Loucy (cell line): ENCODE data around the gene SLC9A3.

Experiments
- H2AFZ ChIP-seq: fragments of 200-600 bp; sonication (generic); 2 replicates; pipeline ENCODE4 v1.6.0; 2016; ENCODE audit warnings: antibody characterized with exemption, mild to moderate bottlenecking, low read length, moderate library complexity
- H3F3A ChIP-seq: fragments of 200-600 bp; 2 replicates; pipeline ENCODE4 v1.6.0; 2016; ENCODE audit warnings: antibody characterized with exemption, low read depth, mild to moderate bottlenecking
- H3K27me3 ChIP-seq: fragments of 200-600 bp; sonication (generic); 2 replicates; pipeline ENCODE4 v1.6.1; 2014; ENCODE audit warnings: low read length, mild to moderate bottlenecking; ENCODE audit not compliant: insufficient read depth, poor library complexity, severe bottlenecking
- H3K36me3 ChIP-seq: fragments of 200-600 bp; sonication (generic); 2 replicates; pipeline ENCODE4 v1.6.1; 2016; ENCODE audit warnings: low read length; ENCODE audit not compliant: insufficient read depth
- H3K4me1 ChIP-seq: fragments of 200-600 bp; sonication (generic); 2 replicates; pipeline ENCODE4 v1.5.1; 2014; ENCODE audit warnings: low read length, mild to moderate bottlenecking; ENCODE audit not compliant: insufficient read depth, poor library complexity, severe bottlenecking
- H3K4me2 ChIP-seq: fragments of 200-600 bp; sonication (generic); 2 replicates; pipeline ENCODE4 v1.6.0; 2014; ENCODE audit warnings: antibody characterized with exemption, low read length, low read depth, mild to moderate bottlenecking; ENCODE audit not compliant: poor library complexity, severe bottlenecking
- H3K4me3 ChIP-seq: fragments of 200-600 bp; sonication (generic); 2 replicates; pipeline ENCODE4 v1.5.1; 2014; ENCODE audit warnings: low read length, mild to moderate bottlenecking, mixed read lengths; ENCODE audit not compliant: poor library complexity, severe bottlenecking
- H3K79me2 ChIP-seq: fragments of 200-600 bp; sonication (generic); 2 replicates; pipeline ENCODE4 v1.6.1; 2014; ENCODE audit warnings: low read length; ENCODE audit not compliant: insufficient read depth
- H3K9ac ChIP-seq: fragments of 200-600 bp; sonication (generic); 2 replicates; pipeline ENCODE4 v1.6.0; 2014; ENCODE audit warnings: mild to moderate bottlenecking, low read depth, low read length, moderate library complexity; ENCODE audit not compliant: poor library complexity, severe bottlenecking
- H3K9me2 ChIP-seq: fragments of 200-600 bp; sonication (generic); replicated peaks from 2 replicates; pipeline ENCODE4 v1.6.1; 2016; ENCODE audit warnings: low read depth, low read length, mixed read lengths
- H3K9me3 ChIP-seq: fragments of 200-600 bp; sonication (generic); 2 replicates; pipeline ENCODE4 v1.6.1; 2014; ENCODE audit warnings: mild to moderate bottlenecking, antibody characterized with exemption, low read length, low read depth; ENCODE audit not compliant: insufficient read depth
- H4K20me1 ChIP-seq: fragments of 200-600 bp; sonication (generic); 2 replicates; pipeline ENCODE4 v1.6.0; 2014; ENCODE audit warnings: antibody characterized with exemption, low read length, mild to moderate bottlenecking; ENCODE audit not compliant: insufficient read depth, poor library complexity, severe bottlenecking
- EZH2phosphoT487 ChIP-seq: fragments of 200-600 bp; IDR thresholded peaks from 2 replicates; pipeline ENCODE4 v1.6.1; 2018; ENCODE audit warnings: antibody characterized with exemption, mild to moderate bottlenecking, moderate library complexity, borderline replicate concordance
- TF ChIP-seq, protein P1 (sequence below): fragments of 200-600 bp; sonication (generic); conservative IDR thresholded peaks from 2 replicates; pipeline ENCODE4 v1.5.1; 2014; ENCODE audit warnings: mild to moderate bottlenecking, antibody characterized with exemption, low read length

The SLC9A3 gene

DNA sequence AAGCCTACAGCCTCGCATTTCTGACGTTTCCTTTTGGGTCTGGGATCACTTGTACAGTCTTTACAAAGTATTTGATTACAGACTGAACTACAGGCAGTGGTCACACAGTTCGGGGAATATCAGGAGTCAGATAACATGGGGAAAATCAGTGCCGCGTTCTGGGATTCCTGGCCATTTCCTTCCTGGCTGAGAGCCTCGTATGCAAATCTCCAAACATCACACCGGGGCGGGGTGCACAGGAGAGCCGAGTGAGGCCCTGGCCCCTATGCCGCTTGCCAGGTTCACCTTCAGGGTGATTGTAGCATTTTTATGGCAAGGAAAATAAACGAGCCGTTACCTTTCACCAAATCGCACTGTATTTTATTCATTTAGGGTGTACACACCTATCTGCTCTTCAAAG is 29.6 kb upstream of the SLC9A3 start:
- no peaks in the 10 kb centered on the region; the same call in 1 of the 2 replicates for H3K79me2 ChIP-seq
- peaks cover 3% of the 10 kb centered on the region; the same call in 1 of the 2 replicates for H3K9me3 ChIP-seq
- H2AFZ ChIP-seq, result no peak overlapping the region
- no peak overlapping the region for H3K4me2 ChIP-seq
- no peak overlapping the region for H3K4me3 ChIP-seq
- H3K4me1 ChIP-seq, result peaks cover 4% of the 10 kb centered on the region
- no peaks in the 10 kb centered on the region for H3K27me3 ChIP-seq
- no peak for TF ChIP-seq EZH2phosphoT487
- TF ChIP-seq, protein P1, sequence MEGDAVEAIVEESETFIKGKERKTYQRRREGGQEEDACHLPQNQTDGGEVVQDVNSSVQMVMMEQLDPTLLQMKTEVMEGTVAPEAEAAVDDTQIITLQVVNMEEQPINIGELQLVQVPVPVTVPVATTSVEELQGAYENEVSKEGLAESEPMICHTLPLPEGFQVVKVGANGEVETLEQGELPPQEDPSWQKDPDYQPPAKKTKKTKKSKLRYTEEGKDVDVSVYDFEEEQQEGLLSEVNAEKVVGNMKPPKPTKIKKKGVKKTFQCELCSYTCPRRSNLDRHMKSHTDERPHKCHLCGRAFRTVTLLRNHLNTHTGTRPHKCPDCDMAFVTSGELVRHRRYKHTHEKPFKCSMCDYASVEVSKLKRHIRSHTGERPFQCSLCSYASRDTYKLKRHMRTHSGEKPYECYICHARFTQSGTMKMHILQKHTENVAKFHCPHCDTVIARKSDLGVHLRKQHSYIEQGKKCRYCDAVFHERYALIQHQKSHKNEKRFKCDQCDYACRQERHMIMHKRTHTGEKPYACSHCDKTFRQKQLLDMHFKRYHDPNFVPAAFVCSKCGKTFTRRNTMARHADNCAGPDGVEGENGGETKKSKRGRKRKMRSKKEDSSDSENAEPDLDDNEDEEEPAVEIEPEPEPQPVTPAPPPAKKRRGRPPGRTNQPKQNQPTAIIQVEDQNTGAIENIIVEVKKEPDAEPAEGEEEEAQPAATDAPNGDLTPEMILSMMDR, result no peak
- no peaks in the 10 kb centered on the region for H4K20me1 ChIP-seq
- no peaks in the 10 kb centered on the region for H3K36me3 ChIP-seq
- no peak overlapping the region for H3K9ac ChIP-seq
- H3K9me2 ChIP-seq, result no peaks in the 10 kb centered on the region
- no peaks in the 10 kb centered on the region; the same call in 1 of the 2 replicates for H3F3A ChIP-seq

DNA sequence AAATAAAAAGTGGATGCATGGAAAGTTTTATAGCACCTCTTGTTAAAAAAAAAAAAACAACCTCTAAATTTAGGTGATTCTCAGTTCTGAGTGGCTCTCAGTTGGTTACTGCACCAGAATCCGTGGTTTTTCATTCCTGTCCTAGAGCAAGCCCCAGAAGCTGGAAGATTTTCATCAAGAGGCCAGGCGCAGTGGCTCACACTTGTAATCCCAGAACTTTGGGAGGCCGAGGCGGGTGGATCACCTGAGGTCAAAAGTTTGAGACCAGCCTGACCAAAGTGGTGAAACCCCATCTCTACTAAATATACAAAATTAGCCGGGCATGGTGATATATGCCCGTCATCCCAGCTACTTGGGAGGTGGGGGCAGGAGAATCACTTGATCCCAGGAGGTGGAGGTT is 27.2 kb upstream of the SLC9A3 start:
- Histone ChIP-seq H3K4me2 (no peak overlapping the region), H3K9me3 (no peaks in the 10 kb centered on the region), H3K36me3 (no peaks in the 10 kb centered on the region), H3K27me3 (no peaks in the 10 kb centered on the region), H2AFZ (no peak overlapping the region), H3K79me2 (no peaks in the 10 kb centered on the region), H3K4me3 (no peak overlapping the region), H3K9me2 (no peaks in the 10 kb centered on the region), H3K4me1 (no peaks in the 10 kb centered on the region), H3F3A (no peaks in the 10 kb centered on the region; the same call in 1 of the 2 replicates), H4K20me1 (no peaks in the 10 kb centered on the region), H3K9ac (no peak overlapping the region)
- TF ChIP-seq, protein P1, result no peak
- TF ChIP-seq EZH2phosphoT487, result no peak

DNA sequence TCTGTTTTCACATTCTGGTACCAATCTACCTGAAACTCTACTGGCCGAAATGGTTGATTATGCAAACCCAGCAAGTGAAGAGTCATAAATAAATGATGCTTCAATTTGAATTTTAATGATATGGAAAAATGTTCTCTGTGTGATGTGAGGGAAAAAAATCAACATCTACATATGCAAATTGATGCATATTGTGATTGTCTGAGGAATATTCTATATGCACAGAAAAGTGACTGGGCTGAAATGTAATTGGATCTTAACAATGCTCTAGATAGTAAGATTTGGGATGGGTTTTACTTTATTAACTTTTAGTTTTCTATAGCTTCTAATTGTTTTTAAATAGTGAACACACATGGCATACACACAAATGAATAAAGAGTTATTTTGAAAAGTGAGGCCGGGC is 25.0 kb upstream of the SLC9A3 start:
- no peak overlapping the region for H3K4me2 ChIP-seq
- no peaks in the 10 kb centered on the region for H3K9me3 ChIP-seq
- H2AFZ ChIP-seq, result no peak overlapping the region
- no peaks in the 10 kb centered on the region for H3K36me3 ChIP-seq
- H3K4me3 ChIP-seq, result no peak overlapping the region
- H4K20me1 ChIP-seq, result no peaks in the 10 kb centered on the region
- no peaks in the 10 kb centered on the region for H3K79me2 ChIP-seq
- H3K9ac ChIP-seq, result no peak overlapping the region
- TF ChIP-seq, protein P1, result no peak
- no peak for TF ChIP-seq EZH2phosphoT487
- H3K27me3 ChIP-seq, result no peaks in the 10 kb centered on the region
- H3F3A ChIP-seq, result no peaks in the 10 kb centered on the region; the same call in 1 of the 2 replicates
- H3K9me2 ChIP-seq, result no peaks in the 10 kb centered on the region
- H3K4me1 ChIP-seq, result peaks cover 5% of the 10 kb centered on the region
